ENCODE measurements around the gene ADAM22. TPM values are rescaled to one million over a fixed set of nuclear protein-coding genes. Genes with fewer than 3 reads are reported as not detected.

The ADAM22 gene
- total RNA-seq, 1 donor from 2014 or later = 3.0 TPM

DNA sequence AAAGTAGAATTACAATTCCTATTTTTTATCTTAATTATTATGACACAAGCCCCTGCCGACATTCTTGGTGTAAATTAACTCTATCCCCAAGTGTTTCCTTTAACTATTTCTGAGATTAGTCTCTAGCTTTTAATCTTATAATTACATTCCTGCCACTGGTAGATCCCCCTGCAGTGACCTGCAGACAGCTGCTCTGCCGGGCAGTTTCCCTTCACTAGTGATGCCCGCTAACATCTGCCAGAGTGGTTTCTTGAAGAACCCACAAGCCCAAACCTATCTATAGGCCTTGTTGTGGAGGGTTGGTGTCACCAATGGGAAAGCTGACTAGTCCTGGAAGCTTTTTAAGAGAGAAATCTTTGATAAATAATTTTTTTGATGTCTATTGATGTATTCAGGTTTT is 50.0 kb downstream of the ADAM22 start:
- H3K27ac Mint-ChIP-seq (ENCODE audit: unreplicated experiment) = no peak overlapping the region
- no peak for DNase-seq (ENCODE audit: extremely low spot score, unreplicated experiment)

DNA sequence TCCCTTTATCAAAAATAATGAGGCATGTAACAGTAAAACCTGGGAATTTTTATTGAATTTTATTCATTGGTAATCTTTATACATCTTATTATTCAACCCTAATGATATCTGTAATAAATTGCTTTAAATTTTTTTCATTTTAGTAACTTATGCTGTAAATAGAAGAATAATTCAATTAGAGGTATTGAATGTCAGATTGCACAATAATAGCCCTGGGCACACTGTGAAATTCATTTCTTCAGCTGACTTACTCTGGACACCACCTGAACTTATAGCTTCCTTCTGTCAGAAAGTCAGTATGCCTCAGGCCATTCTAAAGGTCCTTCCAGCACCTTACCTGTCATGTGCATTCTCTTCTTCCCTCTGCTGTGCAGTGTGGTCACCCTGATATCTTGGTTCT is 59.2 kb downstream of the ADAM22 start:
- Mint-ChIP-seq H3K27ac (ENCODE audit: unreplicated experiment) (no peak overlapping the region), H3K9me3 (ENCODE audit: unreplicated experiment) (no peaks in the 10 kb centered on the region), H3K27me3 (ENCODE audit: unreplicated experiment) (no peaks in the 10 kb centered on the region), H3K4me1 (ENCODE audit: unreplicated experiment) (no peaks in the 10 kb centered on the region), H3K36me3 (ENCODE audit: unreplicated experiment) (no peaks in the 10 kb centered on the region), H3K4me3 (ENCODE audit: unreplicated experiment) (no peak overlapping the region)
- TF ChIP-seq, protein P1, sequence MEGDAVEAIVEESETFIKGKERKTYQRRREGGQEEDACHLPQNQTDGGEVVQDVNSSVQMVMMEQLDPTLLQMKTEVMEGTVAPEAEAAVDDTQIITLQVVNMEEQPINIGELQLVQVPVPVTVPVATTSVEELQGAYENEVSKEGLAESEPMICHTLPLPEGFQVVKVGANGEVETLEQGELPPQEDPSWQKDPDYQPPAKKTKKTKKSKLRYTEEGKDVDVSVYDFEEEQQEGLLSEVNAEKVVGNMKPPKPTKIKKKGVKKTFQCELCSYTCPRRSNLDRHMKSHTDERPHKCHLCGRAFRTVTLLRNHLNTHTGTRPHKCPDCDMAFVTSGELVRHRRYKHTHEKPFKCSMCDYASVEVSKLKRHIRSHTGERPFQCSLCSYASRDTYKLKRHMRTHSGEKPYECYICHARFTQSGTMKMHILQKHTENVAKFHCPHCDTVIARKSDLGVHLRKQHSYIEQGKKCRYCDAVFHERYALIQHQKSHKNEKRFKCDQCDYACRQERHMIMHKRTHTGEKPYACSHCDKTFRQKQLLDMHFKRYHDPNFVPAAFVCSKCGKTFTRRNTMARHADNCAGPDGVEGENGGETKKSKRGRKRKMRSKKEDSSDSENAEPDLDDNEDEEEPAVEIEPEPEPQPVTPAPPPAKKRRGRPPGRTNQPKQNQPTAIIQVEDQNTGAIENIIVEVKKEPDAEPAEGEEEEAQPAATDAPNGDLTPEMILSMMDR (IDR thresholded peaks at IDR 0.05) = no peak
- DNase-seq (ENCODE audit: extremely low spot score, unreplicated experiment) = no peak

More for the DNA sequence above, 50.0 kb downstream of the ADAM22 start:
- no peaks in the 10 kb centered on the region for H3K9me3 Mint-ChIP-seq (ENCODE audit: unreplicated experiment)
- no peaks in the 10 kb centered on the region for H3K36me3 Mint-ChIP-seq (ENCODE audit: unreplicated experiment)
- TF ChIP-seq, protein P1 (IDR thresholded peaks at IDR 0.05) = no peak
- H3K27me3 Mint-ChIP-seq (ENCODE audit: unreplicated experiment) = peaks cover 5% of the 10 kb centered on the region
- H3K4me1 Mint-ChIP-seq (ENCODE audit: unreplicated experiment) = no peaks in the 10 kb centered on the region
- H3K4me3 Mint-ChIP-seq (ENCODE audit: unreplicated experiment) = no peak overlapping the region

DNA sequence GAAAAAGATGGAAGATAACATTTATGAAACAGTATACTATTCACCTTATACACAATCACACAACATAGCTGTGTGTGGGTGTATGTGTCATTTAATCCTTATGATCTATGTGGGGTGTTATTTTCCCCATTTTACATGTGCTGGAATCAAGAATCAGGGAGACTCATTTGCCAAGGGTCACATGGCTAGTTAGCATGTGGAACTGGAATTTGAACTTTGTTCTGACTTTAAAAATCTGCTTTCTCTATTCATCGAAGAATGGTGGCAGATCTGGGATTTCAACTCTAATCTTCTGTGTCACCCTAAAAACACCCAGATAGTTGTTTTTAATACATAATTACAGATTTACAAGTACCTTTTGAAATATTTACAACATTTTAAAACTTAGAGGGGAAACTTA is 65.2 kb downstream of the ADAM22 start:
- H3K36me3 Mint-ChIP-seq (ENCODE audit: unreplicated experiment) = no peaks in the 10 kb centered on the region

DNA sequence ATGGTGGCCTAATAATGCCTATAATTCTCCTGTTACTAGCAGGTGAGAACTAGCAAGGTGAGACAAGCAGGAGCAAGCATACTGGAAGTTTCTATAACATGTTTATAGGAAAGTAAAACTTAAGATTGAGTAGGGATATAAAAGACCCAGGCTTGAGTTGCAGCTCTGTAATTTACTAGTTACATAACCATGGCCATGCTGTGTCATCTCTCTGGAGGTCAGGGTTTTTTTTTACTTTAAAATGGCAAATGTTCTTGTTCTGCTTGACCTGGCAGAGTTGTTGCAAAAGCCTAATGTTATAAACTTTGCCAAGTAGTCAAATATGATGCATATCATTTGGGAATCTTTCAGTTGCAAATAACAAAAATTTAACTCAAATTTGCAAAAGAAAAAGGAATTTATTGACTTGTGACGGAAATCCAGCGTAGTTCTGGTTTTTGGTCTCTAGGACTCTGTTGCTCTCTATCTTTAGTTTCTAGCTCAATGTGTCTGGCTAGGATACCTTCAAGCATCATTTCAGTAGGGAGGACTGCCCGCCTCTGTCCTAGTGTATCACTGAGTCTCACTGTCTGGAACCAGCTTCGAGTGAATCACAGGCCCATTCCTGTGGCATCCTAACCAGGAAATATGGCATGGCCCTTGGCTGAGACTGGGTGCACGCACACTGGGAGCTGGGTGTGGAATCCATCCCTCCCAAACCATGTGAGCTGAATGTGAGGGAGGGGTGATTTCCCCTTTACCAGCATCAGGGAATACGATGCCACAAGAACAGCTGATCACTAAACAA is 67.9 kb downstream of the ADAM22 start:
- H3K4me3 Mint-ChIP-seq (ENCODE audit: unreplicated experiment) = no peak overlapping the region
- H3K36me3 Mint-ChIP-seq (ENCODE audit: unreplicated experiment) = no peaks in the 10 kb centered on the region
- no peak overlapping the region for H3K27ac Mint-ChIP-seq (ENCODE audit: unreplicated experiment)
- no peaks in the 10 kb centered on the region for H3K4me1 Mint-ChIP-seq (ENCODE audit: unreplicated experiment)
- H3K9me3 Mint-ChIP-seq (ENCODE audit: unreplicated experiment) = no peaks in the 10 kb centered on the region
- no peaks in the 10 kb centered on the region for H3K27me3 Mint-ChIP-seq (ENCODE audit: unreplicated experiment)
- TF ChIP-seq, protein P1 (IDR thresholded peaks at IDR 0.05) = no peak
- DNase-seq (ENCODE audit: extremely low spot score, unreplicated experiment) = no peak

More for the DNA sequence above, 65.2 kb downstream of the ADAM22 start:
- H3K9me3 Mint-ChIP-seq (ENCODE audit: unreplicated experiment) = no peaks in the 10 kb centered on the region
- H3K4me3 Mint-ChIP-seq (ENCODE audit: unreplicated experiment) = no peak overlapping the region
- H3K27me3 Mint-ChIP-seq (ENCODE audit: unreplicated experiment) = no peaks in the 10 kb centered on the region
- H3K4me1 Mint-ChIP-seq (ENCODE audit: unreplicated experiment) = no peaks in the 10 kb centered on the region
- TF ChIP-seq, protein P1 (IDR thresholded peaks at IDR 0.05) = no peak
- no peak for DNase-seq (ENCODE audit: extremely low spot score, unreplicated experiment)
- no peak overlapping the region for H3K27ac Mint-ChIP-seq (ENCODE audit: unreplicated experiment)

DNA sequence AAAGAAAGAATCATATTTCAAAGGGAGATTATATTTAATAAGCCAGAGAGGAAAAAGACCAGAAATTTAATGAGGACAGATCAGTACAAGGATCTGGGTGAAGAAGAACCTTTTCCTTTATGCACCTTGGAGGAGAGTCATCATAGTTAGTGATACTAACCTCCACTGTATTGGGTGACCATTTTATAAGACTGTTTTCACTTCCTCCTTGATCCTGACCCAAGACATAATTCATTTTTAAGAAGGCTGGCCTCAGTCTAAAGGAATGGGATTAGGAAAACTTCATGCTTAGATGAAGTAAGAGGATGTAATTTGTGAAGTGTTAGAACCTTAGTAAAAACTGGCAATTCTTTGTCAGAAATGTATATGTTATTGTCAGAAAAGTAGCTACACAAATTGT is 68.6 kb downstream of the ADAM22 start:
- TF ChIP-seq, protein P1 (IDR thresholded peaks at IDR 0.05) = no peak
- no peaks in the 10 kb centered on the region for H3K27me3 Mint-ChIP-seq (ENCODE audit: unreplicated experiment)
- no peaks in the 10 kb centered on the region for H3K4me1 Mint-ChIP-seq (ENCODE audit: unreplicated experiment)
- no peaks in the 10 kb centered on the region for H3K36me3 Mint-ChIP-seq (ENCODE audit: unreplicated experiment)
- DNase-seq (ENCODE audit: extremely low spot score, unreplicated experiment) = no peak
- H3K4me3 Mint-ChIP-seq (ENCODE audit: unreplicated experiment) = no peak overlapping the region
- H3K27ac Mint-ChIP-seq (ENCODE audit: unreplicated experiment) = no peak overlapping the region
- H3K9me3 Mint-ChIP-seq (ENCODE audit: unreplicated experiment) = no peaks in the 10 kb centered on the region

Data from osteocyte (in vitro differentiated cells).